ENCODE data around the gene CLDN5. TPM values are rescaled to one million over a fixed set of nuclear protein-coding genes. Genes with fewer than 3 reads are reported as not detected.
A peak's percentile ranks its signal among the peaks of the same experiment; 100 is the strongest.

CLDN5 gene
- total RNA-seq, 4 donors from 2014 or later, result 102 to 226 (median 170) TPM

DNA sequence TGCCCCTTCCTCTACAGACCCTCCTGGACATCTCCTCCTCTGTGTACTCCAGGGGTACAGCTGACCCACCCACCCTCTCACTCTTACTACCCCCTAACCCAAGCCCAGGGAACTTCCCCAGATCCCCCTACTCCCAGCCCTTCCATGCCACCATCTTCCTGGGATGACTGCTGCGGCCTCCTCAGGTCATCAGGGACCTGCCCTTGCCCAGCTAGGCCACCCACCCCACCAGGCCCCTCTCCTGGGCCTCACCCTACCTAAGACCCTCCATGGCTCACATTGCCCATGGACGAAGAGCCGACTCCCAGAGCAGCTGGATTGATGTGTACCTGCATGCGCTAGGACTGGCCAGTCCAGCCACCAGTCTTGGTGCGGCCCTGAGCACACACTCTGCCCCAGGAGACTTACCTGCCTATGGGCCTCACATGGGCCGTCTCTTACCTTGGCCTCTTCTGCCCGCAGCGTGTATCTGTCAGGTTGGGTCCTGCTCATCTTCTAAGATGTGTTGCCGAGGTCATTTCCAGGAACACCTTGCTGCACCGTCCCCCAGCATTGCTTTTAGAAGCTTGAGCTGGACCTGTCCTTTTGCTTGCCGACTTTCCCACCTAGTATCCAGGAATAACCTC is 2.0 kb upstream of the CLDN5 start:
- DNase-seq (ENCODE audit: low spot score in 2 of 2), result no peak
- 94 to 98% methylated on average over 10 to 11 of the region's 11 CpGs for WGBS, 2 donors
- H3K9me3 ChIP-seq, result no peaks in the 10 kb centered on the region
- no peaks in the 10 kb centered on the region for H3K36me3 ChIP-seq
- no peak overlapping the region for H3K4me3 ChIP-seq
- peaks cover 0 to 50% of the 10 kb centered on the region in 2 donors for H3K27me3 ChIP-seq
- H3K4me1 ChIP-seq, result peaks cover 0 to 22% (median 0%) of the 10 kb centered on the region in 4 donors
- no peak overlapping the region for H3K27ac ChIP-seq
- TF ChIP-seq, protein P1, sequence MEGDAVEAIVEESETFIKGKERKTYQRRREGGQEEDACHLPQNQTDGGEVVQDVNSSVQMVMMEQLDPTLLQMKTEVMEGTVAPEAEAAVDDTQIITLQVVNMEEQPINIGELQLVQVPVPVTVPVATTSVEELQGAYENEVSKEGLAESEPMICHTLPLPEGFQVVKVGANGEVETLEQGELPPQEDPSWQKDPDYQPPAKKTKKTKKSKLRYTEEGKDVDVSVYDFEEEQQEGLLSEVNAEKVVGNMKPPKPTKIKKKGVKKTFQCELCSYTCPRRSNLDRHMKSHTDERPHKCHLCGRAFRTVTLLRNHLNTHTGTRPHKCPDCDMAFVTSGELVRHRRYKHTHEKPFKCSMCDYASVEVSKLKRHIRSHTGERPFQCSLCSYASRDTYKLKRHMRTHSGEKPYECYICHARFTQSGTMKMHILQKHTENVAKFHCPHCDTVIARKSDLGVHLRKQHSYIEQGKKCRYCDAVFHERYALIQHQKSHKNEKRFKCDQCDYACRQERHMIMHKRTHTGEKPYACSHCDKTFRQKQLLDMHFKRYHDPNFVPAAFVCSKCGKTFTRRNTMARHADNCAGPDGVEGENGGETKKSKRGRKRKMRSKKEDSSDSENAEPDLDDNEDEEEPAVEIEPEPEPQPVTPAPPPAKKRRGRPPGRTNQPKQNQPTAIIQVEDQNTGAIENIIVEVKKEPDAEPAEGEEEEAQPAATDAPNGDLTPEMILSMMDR (IDR thresholded peaks at IDR 0.05), result no peak
- TF ChIP-seq EP300 (IDR thresholded peaks at IDR 0.05) (no peak), POLR2A (IDR thresholded peaks at IDR 0.05) (no peak)

GRCh38 chr22:19525666-19526065 is 1.5 kb upstream of the CLDN5 start:
- Histone ChIP-seq H3K36me3 (no peaks in the 10 kb centered on the region), H3K4me3 (no peak overlapping the region), H3K27me3 (peaks cover 0 to 50% of the 10 kb centered on the region in 2 donors), H3K27ac (no peak overlapping the region), H3K9me3 (no peaks in the 10 kb centered on the region), H3K4me1 (peaks cover 0 to 22% (median 0%) of the 10 kb centered on the region in 4 donors)
- no peak for DNase-seq (ENCODE audit: low spot score in 2 of 2)
- WGBS, 2 donors, result 80 to 92% methylated on average over 3 of the region's 3 CpGs
- TF ChIP-seq, protein P1 (IDR thresholded peaks at IDR 0.05), result no peak
- no peak for TF ChIP-seq POLR2A (IDR thresholded peaks at IDR 0.05)

DNA sequence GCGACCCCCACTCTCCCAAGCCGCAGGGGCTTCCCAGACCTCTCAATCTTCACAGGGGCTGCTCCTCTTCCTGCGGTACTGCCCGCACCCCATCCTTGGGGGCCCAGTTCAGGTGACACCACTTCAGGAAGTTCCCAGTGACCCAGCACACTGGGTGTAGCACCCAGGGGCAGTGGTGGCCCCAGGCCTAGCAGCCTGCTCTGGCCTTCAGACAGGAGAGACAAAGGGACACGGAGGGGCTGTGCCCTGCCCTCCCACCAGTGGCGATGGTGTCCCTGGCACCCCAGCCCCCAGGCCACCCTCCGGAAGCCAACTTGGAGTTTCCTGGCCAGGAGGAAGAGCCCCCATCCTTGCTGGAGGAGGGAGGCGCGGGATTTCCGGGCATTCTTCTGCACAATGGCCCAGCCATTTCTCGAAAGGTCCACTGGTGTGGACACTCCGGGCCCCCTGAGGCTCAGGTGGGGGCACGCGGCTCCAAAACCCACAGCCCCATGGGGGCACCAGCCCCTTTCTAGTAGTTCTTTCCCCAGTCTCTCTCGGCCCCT is 978 bp upstream of the CLDN5 start:
- Histone ChIP-seq H3K9me3 (no peaks in the 10 kb centered on the region), H3K4me1 (peaks cover 0 to 22% (median 0%) of the 10 kb centered on the region in 4 donors), H3K27me3 (peaks cover 0 to 50% of the 10 kb centered on the region in 2 donors), H3K27ac (peak overlapping the region in 1 of 4 donors; percentile 72), H3K4me3 (peak overlapping the region in 2 of 4 donors; percentile 9 to 43), H3K36me3 (no peaks in the 10 kb centered on the region)
- 72 to 87% methylated on average over 14 to 15 of the region's 15 CpGs for WGBS, 2 donors
- TF ChIP-seq POLR2A (IDR thresholded peaks at IDR 0.05) (no peak), EP300 (IDR thresholded peaks at IDR 0.05) (no peak)
- TF ChIP-seq, protein P1 (IDR thresholded peaks at IDR 0.05), result no peak
- DNase-seq (ENCODE audit: low spot score in 2 of 2), result no peak

DNA sequence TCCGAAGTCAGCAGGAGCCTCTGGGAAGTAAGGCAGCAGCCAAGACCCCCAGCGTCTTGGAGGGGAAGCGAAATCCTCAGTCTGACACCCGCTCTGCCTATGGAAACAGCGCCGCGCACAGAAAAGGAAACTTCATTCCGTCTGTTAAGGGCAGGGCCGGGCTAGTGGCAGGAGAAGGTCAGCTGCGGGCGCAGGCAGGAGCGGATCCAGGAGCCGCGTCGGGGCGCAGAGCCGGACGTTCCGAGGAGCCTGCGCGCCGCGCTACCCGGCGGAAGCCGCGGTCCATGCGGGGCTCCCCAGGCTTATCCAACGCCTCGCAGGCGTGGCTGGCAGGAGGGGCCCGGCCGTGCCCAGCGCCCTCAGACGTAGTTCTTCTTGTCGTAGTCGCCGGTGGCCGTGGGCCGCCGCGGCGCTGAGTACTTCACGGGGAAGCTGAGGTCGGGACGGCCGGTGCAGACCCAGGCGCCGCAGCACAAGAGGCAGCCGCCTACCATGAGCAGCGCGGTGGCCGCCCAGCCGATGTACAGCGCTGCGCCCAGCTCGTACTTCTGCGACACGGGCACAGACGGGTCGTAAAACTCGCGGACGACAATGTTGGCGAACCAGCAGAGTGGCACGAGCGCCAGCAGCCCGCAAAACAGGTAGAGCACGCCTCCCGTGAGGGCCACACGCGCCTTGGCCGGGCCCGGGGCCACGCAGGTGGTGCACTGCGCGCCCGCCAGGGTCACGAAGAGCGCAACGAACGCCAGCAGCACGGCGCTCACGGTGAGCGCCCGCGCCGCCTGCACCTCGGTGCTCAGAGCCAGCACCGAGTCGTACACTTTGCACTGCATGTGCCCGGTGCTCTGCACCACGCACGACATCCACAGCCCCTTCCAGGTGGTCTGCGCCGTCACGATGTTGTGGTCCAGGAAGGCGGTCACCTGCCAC is 705 bp downstream of the CLDN5 start:
- peak overlapping the region in 2 of 4 donors; percentile 22 to 57 for H3K27ac ChIP-seq
- 1 to 3% methylated on average over 35 to 75 of the region's 99 CpGs for WGBS, 2 donors
- TF ChIP-seq POLR2A (IDR thresholded peaks at IDR 0.05) (no peak), EP300 (IDR thresholded peaks at IDR 0.05) (no peak)
- TF ChIP-seq, protein P1 (IDR thresholded peaks at IDR 0.05), result no peak
- no peak for DNase-seq (ENCODE audit: low spot score in 2 of 2)
- peaks cover 0 to 22% (median 0%) of the 10 kb centered on the region in 4 donors for H3K4me1 ChIP-seq
- peaks cover 0 to 50% of the 10 kb centered on the region in 2 donors for H3K27me3 ChIP-seq
- no peaks in the 10 kb centered on the region for H3K9me3 ChIP-seq
- H3K4me3 ChIP-seq, result peak overlapping the region in 3 of 4 donors; percentile 17 to 43 (median 17)
- H3K36me3 ChIP-seq, result no peaks in the 10 kb centered on the region

All from tibial nerve (tissue), 4 donors.